Upper lobe of left lung (tissue), 4 donors: ENCODE measurements around the gene ADH6.

ENCODE experiments used
- EP300 ChIP-seq, 4 donors: sonication (generic); formaldehyde crosslinking; IDR thresholded peaks; one replicate each; pipeline ENCODE4 v1.5.1; 2017; ENCODE audit warnings: antibody characterized with exemption in 4 of 4, control low read depth in 2 of 4
- POLR2A ChIP-seq, 4 donors: fragments of 450-650 bp; IDR thresholded peaks; one replicate each; pipeline ENCODE4 v1.5.1; 2016 to 2017; ENCODE audit warnings: antibody characterized with exemption in 4 of 4, mild to moderate bottlenecking in 2 of 4
- POLR2AphosphoS5 ChIP-seq, 2 donors: sonication (generic); formaldehyde crosslinking; IDR thresholded peaks; one replicate each; pipeline ENCODE4 v1.5.1; 2017; ENCODE audit warnings: antibody characterized with exemption in 2 of 2
- TF ChIP-seq, protein P1 (sequence below), 6 experiments: fragments of 450-650 bp in 4 of 6; fragments of 200-600 bp in 2 of 6; sonication (generic) in 2 of 6; IDR thresholded peaks; one replicate each; pipeline ENCODE4 v1.5.1; 2016 to 2019; ENCODE audit warnings: antibody characterized with exemption in 6 of 6

DNA sequence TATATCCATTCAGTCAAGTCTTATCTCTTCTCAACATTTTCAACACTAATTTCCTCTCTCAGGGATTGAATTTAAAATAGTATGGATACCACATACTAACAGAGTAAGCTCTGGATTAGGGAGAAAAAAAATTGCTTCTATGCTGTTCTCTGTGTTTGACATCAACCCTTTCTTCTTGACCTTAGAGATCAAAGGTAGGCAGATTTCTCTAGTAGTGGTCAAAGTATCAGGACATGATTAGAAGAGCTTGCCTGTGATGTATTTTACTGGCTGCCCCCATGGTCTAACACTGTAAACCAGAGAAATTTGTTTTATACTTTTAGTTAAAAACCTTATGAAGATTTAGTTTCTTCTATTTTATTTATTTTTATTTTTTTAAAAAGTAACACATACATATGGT lies 8.3 kb downstream of the ADH6 start:
- TF ChIP-seq, protein P1, sequence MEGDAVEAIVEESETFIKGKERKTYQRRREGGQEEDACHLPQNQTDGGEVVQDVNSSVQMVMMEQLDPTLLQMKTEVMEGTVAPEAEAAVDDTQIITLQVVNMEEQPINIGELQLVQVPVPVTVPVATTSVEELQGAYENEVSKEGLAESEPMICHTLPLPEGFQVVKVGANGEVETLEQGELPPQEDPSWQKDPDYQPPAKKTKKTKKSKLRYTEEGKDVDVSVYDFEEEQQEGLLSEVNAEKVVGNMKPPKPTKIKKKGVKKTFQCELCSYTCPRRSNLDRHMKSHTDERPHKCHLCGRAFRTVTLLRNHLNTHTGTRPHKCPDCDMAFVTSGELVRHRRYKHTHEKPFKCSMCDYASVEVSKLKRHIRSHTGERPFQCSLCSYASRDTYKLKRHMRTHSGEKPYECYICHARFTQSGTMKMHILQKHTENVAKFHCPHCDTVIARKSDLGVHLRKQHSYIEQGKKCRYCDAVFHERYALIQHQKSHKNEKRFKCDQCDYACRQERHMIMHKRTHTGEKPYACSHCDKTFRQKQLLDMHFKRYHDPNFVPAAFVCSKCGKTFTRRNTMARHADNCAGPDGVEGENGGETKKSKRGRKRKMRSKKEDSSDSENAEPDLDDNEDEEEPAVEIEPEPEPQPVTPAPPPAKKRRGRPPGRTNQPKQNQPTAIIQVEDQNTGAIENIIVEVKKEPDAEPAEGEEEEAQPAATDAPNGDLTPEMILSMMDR (IDR thresholded peaks at IDR 0.05), result no peak
- no peak for TF ChIP-seq EP300 (IDR thresholded peaks at IDR 0.05)
- no peak for TF ChIP-seq POLR2A (IDR thresholded peaks at IDR 0.05)
- TF ChIP-seq POLR2AphosphoS5 (IDR thresholded peaks at IDR 0.05), result no peak
